WTC11 (cell line): Measurements from ENCODE around the gene BRICD5. TPM values are rescaled to one million over a fixed set of nuclear protein-coding genes. Genes with fewer than 3 reads are reported as not detected.

Source experiments
- ATAC-seq: fragments of 200-7000 bp; cut with Tn5 transposase; 2 replicates; pipeline ENCODE4 v1.10.0; 2021; ENCODE audit warnings: mild to moderate bottlenecking, moderate library complexity
- CTCF ChIA-PET: fragments of 300-600 bp; sonication (Branson Sonifier 250); formaldehyde crosslinking; loops from one replicate; lab custom pipeline; 2021; ENCODE audit warnings: antibody characterized with exemption; lab: Charles Lee
- POLR2A ChIA-PET: fragments of 350-600 bp; sonication (Branson Sonifier 250); formaldehyde crosslinking; loops from one replicate; lab custom pipeline; 2021; ENCODE audit warnings: antibody characterized with exemption; lab: Charles Lee
- DNase-seq: peaks from one replicate; pipeline ENCODE4 v3.0.0; 2021; ENCODE audit warnings: low spot score
- H3K27ac Mint-ChIP-seq: 2 replicates; pipeline ENCODE4 v1.8.0; 2021; ENCODE audit warnings: mixed read lengths
- H3K27me3 Mint-ChIP-seq: 2 replicates; pipeline ENCODE4 v1.8.0; 2021; ENCODE audit warnings: low read depth, mild to moderate bottlenecking, moderate library complexity, mixed read lengths
- H3K36me3 Mint-ChIP-seq: 2 replicates; pipeline ENCODE4 v1.8.0; 2021; ENCODE audit warnings: mixed read lengths
- H3K4me1 Mint-ChIP-seq: 2 replicates; pipeline ENCODE4 v1.8.0; 2022; ENCODE audit warnings: mixed read lengths
- H3K4me3 Mint-ChIP-seq: 2 replicates; pipeline ENCODE4 v1.8.0; 2021; ENCODE audit warnings: mild to moderate bottlenecking, moderate library complexity, mixed read lengths
- H3K9me3 Mint-ChIP-seq: 2 replicates; pipeline ENCODE4 v1.8.0; 2021; ENCODE audit warnings: mixed read lengths
- ARID4B ChIP-seq: sonication (generic); formaldehyde crosslinking; IDR thresholded peaks from 2 replicates; pipeline ENCODE4 v1.8.0; 2023; ENCODE audit warnings: missing genetic modification reagents, mild to moderate bottlenecking, borderline replicate concordance
- ATF3 ChIP-seq: sonication (generic); formaldehyde crosslinking; conservative IDR thresholded peaks from 2 replicates; pipeline ENCODE4 v1.8.1; 2022; ENCODE audit warnings: mild to moderate bottlenecking, missing genetic modification reagents
- ATF6 ChIP-seq: sonication (generic); formaldehyde crosslinking; IDR thresholded peaks from 2 replicates; pipeline ENCODE4 v1.8.1; 2023; ENCODE audit warnings: mild to moderate bottlenecking, missing genetic modification reagents
- ELF4 ChIP-seq: sonication (generic); formaldehyde crosslinking; IDR thresholded peaks from 2 replicates; pipeline ENCODE4 v1.8.1; 2022; ENCODE audit warnings: low read depth, mild to moderate bottlenecking, moderate library complexity, missing genetic modification reagents
- FOXJ3 ChIP-seq: sonication (generic); formaldehyde crosslinking; IDR thresholded peaks from 2 replicates; pipeline ENCODE4 v1.9.0; 2021; ENCODE audit warnings: missing genetic modification reagents, mild to moderate bottlenecking, borderline replicate concordance
- GABPB1 ChIP-seq: sonication (generic); formaldehyde crosslinking; IDR thresholded peaks from 2 replicates; pipeline ENCODE4 v1.8.1; 2023; ENCODE audit warnings: mild to moderate bottlenecking, missing genetic modification reagents
- NR3C1 ChIP-seq: sonication (generic); formaldehyde crosslinking; conservative IDR thresholded peaks from 2 replicates; pipeline ENCODE4 v1.8.1; 2023; ENCODE audit warnings: low read depth, mild to moderate bottlenecking, missing genetic modification reagents
- PRRX2 ChIP-seq: fragments of 250-450 bp; sonication (Bioruptor Pico); IDR thresholded peaks from 2 replicates; pipeline ENCODE4 v1.8.0; 2021; ENCODE audit warnings: mild to moderate bottlenecking
- SOX15 ChIP-seq: fragments of 250-450 bp; sonication (Bioruptor Pico); IDR thresholded peaks from 2 replicates; pipeline ENCODE4 v1.9.0; 2021; ENCODE audit warnings: mild to moderate bottlenecking
- SP1 ChIP-seq: sonication (generic); formaldehyde crosslinking; conservative IDR thresholded peaks from 2 replicates; pipeline ENCODE4 v1.8.1; 2022; ENCODE audit warnings: missing genetic modification reagents
- TEAD1 ChIP-seq: sonication (generic); formaldehyde crosslinking; IDR thresholded peaks from 2 replicates; pipeline ENCODE4 v1.8.0; 2022; ENCODE audit warnings: mild to moderate bottlenecking, missing genetic modification reagents
- ZNF121 ChIP-seq: sonication (generic); formaldehyde crosslinking; IDR thresholded peaks from 2 replicates; pipeline ENCODE4 v1.8.0; 2023; ENCODE audit warnings: missing genetic modification reagents
- ZNF263 ChIP-seq: sonication (generic); formaldehyde crosslinking; IDR thresholded peaks from 2 replicates; pipeline ENCODE4 v1.8.1; 2022; ENCODE audit warnings: low read depth, mild to moderate bottlenecking, moderate library complexity, missing genetic modification reagents
- ZNF423 ChIP-seq: fragments of 250-450 bp; sonication (Bioruptor Pico); IDR thresholded peaks from 2 replicates; pipeline ENCODE4 v2.1.2; 2022; ENCODE audit warnings: mild to moderate bottlenecking, moderate library complexity
- total RNA-seq: library from RNA; stranded (reverse); gene quantifications from 3 replicates; pipeline ENCODE4 v1.2.3, GENCODE V29; 2021
- TF ChIP-seq, protein P1 (sequence below): fragments of 200-600 bp; IDR thresholded peaks from 2 replicates; pipeline ENCODE4 v1.8.0; 2022; ENCODE audit warnings: antibody characterized with exemption
- TF ChIP-seq, protein P2 (sequence below): sonication (generic); formaldehyde crosslinking; IDR thresholded peaks from 2 replicates; pipeline ENCODE4 v1.8.0; 2022; ENCODE audit warnings: mild to moderate bottlenecking, missing genetic modification reagents
- TF ChIP-seq, protein P3 (sequence below): sonication (generic); formaldehyde crosslinking; IDR thresholded peaks from 2 replicates; pipeline ENCODE4 v1.8.1; 2022; ENCODE audit warnings: mild to moderate bottlenecking, moderate library complexity, missing genetic modification reagents
- TF ChIP-seq, protein P4 (sequence below): sonication (generic); formaldehyde crosslinking; IDR thresholded peaks from 2 replicates; pipeline ENCODE4 v1.8.1; 2022; ENCODE audit warnings: mild to moderate bottlenecking, missing genetic modification reagents, moderate library complexity, borderline replicate concordance

Gene BRICD5
- total RNA-seq, 1 experiment from 2014 or later, result 13.6 TPM

DNA sequence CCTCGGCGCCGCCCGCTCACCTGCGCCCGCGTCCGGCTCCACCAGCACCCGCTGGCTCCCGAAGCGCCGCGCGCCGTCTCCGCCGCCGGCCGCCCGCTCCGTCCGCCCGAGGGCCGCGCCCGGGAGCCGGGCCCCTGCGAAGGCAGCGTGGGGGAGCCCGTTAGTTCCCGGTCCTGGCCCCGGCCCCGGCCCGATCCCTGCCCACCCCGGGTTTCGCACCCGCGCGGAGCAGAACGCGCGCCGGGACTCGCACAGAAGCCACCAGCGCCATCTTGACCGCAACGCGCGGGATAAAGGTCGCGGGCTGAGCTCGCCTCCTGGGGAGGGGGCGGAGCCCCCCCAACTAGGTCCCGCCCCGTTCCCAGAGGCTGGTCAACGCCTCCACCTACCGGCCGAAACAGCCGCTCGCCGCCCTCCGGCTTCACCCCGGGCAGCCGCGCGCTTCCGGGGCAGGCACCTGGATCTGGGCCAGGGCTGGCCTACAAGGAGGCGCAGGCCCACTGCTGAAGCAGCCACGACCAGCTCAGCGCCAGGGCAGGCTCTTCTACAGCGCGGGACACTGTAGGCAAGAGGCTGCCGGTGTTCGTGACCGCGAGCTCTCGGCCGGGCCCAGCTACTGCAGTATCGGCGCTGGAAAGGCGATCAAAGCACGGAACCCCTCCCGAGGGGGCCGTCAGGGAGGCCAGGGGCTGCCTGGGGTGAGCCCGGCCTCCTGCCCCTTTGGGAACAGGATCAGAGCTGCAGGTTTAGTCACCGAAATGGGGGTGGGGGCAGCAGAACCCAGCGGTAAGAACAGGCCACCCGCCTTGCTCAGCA lies 40.8 kb upstream of the BRICD5 start, which contains the start of gene ECI1 (continued):
- TF ChIP-seq ATF6 (CRISPR knock-in tag) (no peak), ZNF121 (CRISPR knock-in tag) (peak; percentile 69; the same call in 1 of the 2 replicates), ATF3 (CRISPR knock-in tag) (no peak), FOXJ3 (CRISPR knock-in tag) (no peak), SP1 (CRISPR knock-in tag) (peak; percentile 94), TEAD1 (CRISPR knock-in tag) (peak; percentile 88), ZNF423 (CRISPR knock-in tag) (no peak; the same call in 1 of the 2 replicates), NR3C1 (CRISPR knock-in tag) (0 out of 2 replicates have a peak, but pooled peaks have one; percentile 67), ZNF263 (CRISPR knock-in tag) (0 out of 2 replicates have a peak, but pooled peaks have one; percentile 16), PRRX2 (CRISPR knock-in tag) (peak; percentile 66; the same call in 1 of the 2 replicates)
- TF ChIP-seq, protein P1, sequence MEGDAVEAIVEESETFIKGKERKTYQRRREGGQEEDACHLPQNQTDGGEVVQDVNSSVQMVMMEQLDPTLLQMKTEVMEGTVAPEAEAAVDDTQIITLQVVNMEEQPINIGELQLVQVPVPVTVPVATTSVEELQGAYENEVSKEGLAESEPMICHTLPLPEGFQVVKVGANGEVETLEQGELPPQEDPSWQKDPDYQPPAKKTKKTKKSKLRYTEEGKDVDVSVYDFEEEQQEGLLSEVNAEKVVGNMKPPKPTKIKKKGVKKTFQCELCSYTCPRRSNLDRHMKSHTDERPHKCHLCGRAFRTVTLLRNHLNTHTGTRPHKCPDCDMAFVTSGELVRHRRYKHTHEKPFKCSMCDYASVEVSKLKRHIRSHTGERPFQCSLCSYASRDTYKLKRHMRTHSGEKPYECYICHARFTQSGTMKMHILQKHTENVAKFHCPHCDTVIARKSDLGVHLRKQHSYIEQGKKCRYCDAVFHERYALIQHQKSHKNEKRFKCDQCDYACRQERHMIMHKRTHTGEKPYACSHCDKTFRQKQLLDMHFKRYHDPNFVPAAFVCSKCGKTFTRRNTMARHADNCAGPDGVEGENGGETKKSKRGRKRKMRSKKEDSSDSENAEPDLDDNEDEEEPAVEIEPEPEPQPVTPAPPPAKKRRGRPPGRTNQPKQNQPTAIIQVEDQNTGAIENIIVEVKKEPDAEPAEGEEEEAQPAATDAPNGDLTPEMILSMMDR, result peak; percentile 13; the same call in 1 of the 2 replicates
- TF ChIP-seq, protein P2, sequence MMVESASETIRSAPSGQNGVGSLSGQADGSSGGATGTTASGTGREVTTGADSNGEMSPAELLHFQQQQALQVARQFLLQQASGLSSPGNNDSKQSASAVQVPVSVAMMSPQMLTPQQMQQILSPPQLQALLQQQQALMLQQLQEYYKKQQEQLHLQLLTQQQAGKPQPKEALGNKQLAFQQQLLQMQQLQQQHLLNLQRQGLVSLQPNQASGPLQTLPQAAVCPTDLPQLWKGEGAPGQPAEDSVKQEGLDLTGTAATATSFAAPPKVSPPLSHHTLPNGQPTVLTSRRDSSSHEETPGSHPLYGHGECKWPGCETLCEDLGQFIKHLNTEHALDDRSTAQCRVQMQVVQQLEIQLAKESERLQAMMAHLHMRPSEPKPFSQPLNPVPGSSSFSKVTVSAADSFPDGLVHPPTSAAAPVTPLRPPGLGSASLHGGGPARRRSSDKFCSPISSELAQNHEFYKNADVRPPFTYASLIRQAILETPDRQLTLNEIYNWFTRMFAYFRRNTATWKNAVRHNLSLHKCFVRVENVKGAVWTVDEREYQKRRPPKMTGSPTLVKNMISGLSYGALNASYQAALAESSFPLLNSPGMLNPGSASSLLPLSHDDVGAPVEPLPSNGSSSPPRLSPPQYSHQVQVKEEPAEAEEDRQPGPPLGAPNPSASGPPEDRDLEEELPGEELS (CRISPR knock-in tag), result 0 out of 2 replicates have a peak, but pooled peaks have one; percentile 62
- TF ChIP-seq, protein P3, sequence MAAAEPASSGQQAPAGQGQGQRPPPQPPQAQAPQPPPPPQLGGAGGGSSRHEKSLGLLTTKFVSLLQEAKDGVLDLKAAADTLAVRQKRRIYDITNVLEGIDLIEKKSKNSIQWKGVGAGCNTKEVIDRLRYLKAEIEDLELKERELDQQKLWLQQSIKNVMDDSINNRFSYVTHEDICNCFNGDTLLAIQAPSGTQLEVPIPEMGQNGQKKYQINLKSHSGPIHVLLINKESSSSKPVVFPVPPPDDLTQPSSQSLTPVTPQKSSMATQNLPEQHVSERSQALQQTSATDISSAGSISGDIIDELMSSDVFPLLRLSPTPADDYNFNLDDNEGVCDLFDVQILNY (CRISPR knock-in tag), result peak; percentile 95
- TF ChIP-seq, protein P4, sequence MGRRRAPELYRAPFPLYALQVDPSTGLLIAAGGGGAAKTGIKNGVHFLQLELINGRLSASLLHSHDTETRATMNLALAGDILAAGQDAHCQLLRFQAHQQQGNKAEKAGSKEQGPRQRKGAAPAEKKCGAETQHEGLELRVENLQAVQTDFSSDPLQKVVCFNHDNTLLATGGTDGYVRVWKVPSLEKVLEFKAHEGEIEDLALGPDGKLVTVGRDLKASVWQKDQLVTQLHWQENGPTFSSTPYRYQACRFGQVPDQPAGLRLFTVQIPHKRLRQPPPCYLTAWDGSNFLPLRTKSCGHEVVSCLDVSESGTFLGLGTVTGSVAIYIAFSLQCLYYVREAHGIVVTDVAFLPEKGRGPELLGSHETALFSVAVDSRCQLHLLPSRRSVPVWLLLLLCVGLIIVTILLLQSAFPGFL (CRISPR knock-in tag), result no peak

- H3K27me3 Mint-ChIP-seq, result no peaks in the 10 kb centered on the region
- peaks cover 9% of the 10 kb centered on the region for H3K4me1 Mint-ChIP-seq
- DNase-seq (no peak), ATAC-seq (no peak)
- no peaks in the 10 kb centered on the region for H3K9me3 Mint-ChIP-seq
- peaks cover 35% of the 10 kb centered on the region for H3K36me3 Mint-ChIP-seq
- H3K27ac Mint-ChIP-seq, result peak overlapping the region; percentile 87
- peak overlapping the region; percentile 92 for H3K4me3 Mint-ChIP-seq
- ChIA-PET CTCF (interaction anchor here (0.6 to 3.8 kb wide), 18 partner anchors 9 to 300 kb away, joined by 3 to 62 read pairs (median 5); partner anchors contain the start of genes CASKIN1, DNASE1L2, PGP and TEDC2), POLR2A (interaction anchor here (0.8 to 4.7 kb wide), 10 partner anchors 12 to 251 kb away, joined by 3 to 28 read pairs (median 6); partner anchors contain the start of genes ABCA3, BRICD5, DNASE1L2 and MLST8)
- TF ChIP-seq SOX15 (CRISPR knock-in tag) (no peak), GABPB1 (CRISPR knock-in tag) (peak; percentile 41; the same call in 1 of the 2 replicates), ZNF121 (CRISPR knock-in tag) (0 out of 2 replicates have a peak, but pooled peaks have one; percentile 8), ELF4 (CRISPR knock-in tag) (no peak), ARID4B (no peak)
Measured at GRCh38 chr16:2250652-2251295, 40.1 kb upstream of the BRICD5 start.
